GM19035 (cell line): ENCODE data around the gene SMAD2.

Experiments
- ATAC-seq: cut with Tn5 transposase; IDR thresholded peaks from one replicate; pipeline ENCODE4 v1.9.1; 2021; ENCODE audit not compliant: unreplicated experiment

Gene SMAD2

GRCh38 chr18:47932603-47933002 lies 2.1 kb upstream of the SMAD2 start:
- ATAC-seq = no peak

GRCh38 chr18:47932190-47932589 lies 1.7 kb upstream of the SMAD2 start:
- no peak for ATAC-seq

GRCh38 chr18:47931718-47932103 lies 1.3 kb upstream of the SMAD2 start:
- no peak for ATAC-seq

GRCh38 chr18:47930931-47931717 lies 665 bp upstream of the SMAD2 start:
- peak; percentile 84 for ATAC-seq

GRCh38 chr18:47929681-47930198 lies 719 bp downstream of the SMAD2 start:
- ATAC-seq = peak; percentile 0

GRCh38 chr18:47928466-47928865 lies 2.0 kb downstream of the SMAD2 start:
- no peak for ATAC-seq

- no peak for ATAC-seq
Observed at GRCh38 chr18:47926101-47926850, 4.2 kb downstream of the SMAD2 start.

GRCh38 chr18:47919916-47920315 lies 10.5 kb downstream of the SMAD2 start:
- ATAC-seq = no peak

- ATAC-seq = no peak
Observed at GRCh38 chr18:47917923-47918610, 12.4 kb downstream of the SMAD2 start.

GRCh38 chr18:47915930-47916329 lies 14.5 kb downstream of the SMAD2 start:
- ATAC-seq = no peak

GRCh38 chr18:47915229-47915628 lies 15.2 kb downstream of the SMAD2 start:
- no peak for ATAC-seq

- ATAC-seq = no peak
Observed at GRCh38 chr18:47912794-47913585, 17.5 kb downstream of the SMAD2 start.

- no peak for ATAC-seq
Observed at GRCh38 chr18:47912343-47912742, 18.1 kb downstream of the SMAD2 start.

GRCh38 chr18:47911877-47912276 lies 18.6 kb downstream of the SMAD2 start:
- no peak for ATAC-seq

GRCh38 chr18:47909484-47909883 lies 21.0 kb downstream of the SMAD2 start:
- ATAC-seq = no peak

- no peak for ATAC-seq
Observed at GRCh38 chr18:47908592-47908991, 21.9 kb downstream of the SMAD2 start.

- no peak for ATAC-seq
Observed at GRCh38 chr18:47906408-47906807, 24.1 kb downstream of the SMAD2 start.

GRCh38 chr18:47903809-47904208 lies 26.6 kb downstream of the SMAD2 start:
- ATAC-seq = no peak

GRCh38 chr18:47901624-47902362 lies 28.7 kb downstream of the SMAD2 start:
- peak; percentile 84 for ATAC-seq
